ENCODE results near the gene DEPDC7.
"Not testable (repeated sequence)": the region's sequence is repeated elsewhere in the genome, so short reads cannot be mapped to it uniquely, and the experiment has no call there.

Gene DEPDC7

GRCh38 chr11:33044285-33044756, 28.6 kb downstream of the DEPDC7 start:
- no peak overlapping the region for H3K4me3 ChIP-seq (ENCODE audit: low read depth, low read length)
- no peak for TF ChIP-seq CTCF (IDR thresholded peaks at IDR 0.05; ENCODE audit: low read depth, low read length, missing control alignments)
- no peak for DNase-seq (ENCODE audit: low read depth)

- no peak for TF ChIP-seq CTCF (IDR thresholded peaks at IDR 0.05; ENCODE audit: low read depth, low read length, missing control alignments)
- no peak for DNase-seq (ENCODE audit: low read depth)
- H3K4me3 ChIP-seq (ENCODE audit: low read depth, low read length), result no peak overlapping the region
These were observed 30.0 kb downstream of the DEPDC7 start for GRCh38 chr11:33045551-33046255.

- DNase-seq (ENCODE audit: low read depth); H3K4me3 ChIP-seq (ENCODE audit: low read depth, low read length): not testable (repeated sequence)
These were observed 33.0 kb downstream of the DEPDC7 start for GRCh38 chr11:33048701-33049100.

- H3K4me3 ChIP-seq (ENCODE audit: low read depth, low read length); DNase-seq (ENCODE audit: low read depth): not testable (repeated sequence)
These were observed 34.1 kb downstream of the DEPDC7 start for GRCh38 chr11:33049565-33050408.

GRCh38 chr11:33052231-33052630, 36.6 kb downstream of the DEPDC7 start:
- DNase-seq (ENCODE audit: low read depth), result no peak
- no peak for TF ChIP-seq CTCF (IDR thresholded peaks at IDR 0.05; ENCODE audit: low read depth, low read length, missing control alignments)
- no peak overlapping the region for H3K4me3 ChIP-seq (ENCODE audit: low read depth, low read length)

GRCh38 chr11:33055375-33055774, 39.7 kb downstream of the DEPDC7 start:
- no peak overlapping the region for H3K4me3 ChIP-seq (ENCODE audit: low read depth, low read length)
- DNase-seq (ENCODE audit: low read depth), result no peak
- no peak for TF ChIP-seq CTCF (IDR thresholded peaks at IDR 0.05; ENCODE audit: low read depth, low read length, missing control alignments)

GRCh38 chr11:33057284-33057683, 41.6 kb downstream of the DEPDC7 start:
- TF ChIP-seq CTCF (IDR thresholded peaks at IDR 0.05; ENCODE audit: low read depth, low read length, missing control alignments), result no peak
- no peak for DNase-seq (ENCODE audit: low read depth)
- no peak overlapping the region for H3K4me3 ChIP-seq (ENCODE audit: low read depth, low read length)

Data from GM12864 (cell line).